Activated T-cell treated with anti-CD3 and anti-CD28 coated beads, Interleukin-2, amount 50 U/mL, for 4 hours (primary cell): ENCODE results near the gene MED22. TPM values are rescaled to one million over a fixed set of nuclear protein-coding genes. Genes with fewer than 3 reads are reported as not detected.

Experiments used
- ATAC-seq, 2 donors: fragments of 200-7000 bp; cut with Tn5 transposase; one replicate each; pipeline ENCODE4 v1.10.0; 2021
- DNase-seq: peaks from one replicate; pipeline ENCODE4 v3.0.0-alpha.2; 2020
- H3K27me3 Mint-ChIP-seq: one replicate; pipeline ENCODE4 v1.8.0; 2021; ENCODE audit warnings: low read depth, mixed read lengths
- H3K36me3 Mint-ChIP-seq: one replicate; pipeline ENCODE4 v1.8.0; 2022; ENCODE audit warnings: mixed read lengths; ENCODE audit not compliant: insufficient read depth
- H3K4me1 Mint-ChIP-seq: one replicate; pipeline ENCODE4 v1.8.0; 2021; ENCODE audit warnings: low read depth, mixed read lengths
- H3K4me3 Mint-ChIP-seq: one replicate; pipeline ENCODE4 v1.8.0; 2021; ENCODE audit warnings: mild to moderate bottlenecking, moderate library complexity, mixed read lengths
- H3K9me3 Mint-ChIP-seq: one replicate; pipeline ENCODE4 v1.8.0; 2021; ENCODE audit warnings: mixed read lengths
- total RNA-seq, 3 donors: library from RNA; stranded (reverse); gene quantifications; one replicate each; pipeline ENCODE4 v1.2.1, GENCODE V29; 2021

The MED22 gene
- total RNA-seq, 3 donors from 2014 or later, result 52.8 to 58.6 (median 55.3) TPM

DNA sequence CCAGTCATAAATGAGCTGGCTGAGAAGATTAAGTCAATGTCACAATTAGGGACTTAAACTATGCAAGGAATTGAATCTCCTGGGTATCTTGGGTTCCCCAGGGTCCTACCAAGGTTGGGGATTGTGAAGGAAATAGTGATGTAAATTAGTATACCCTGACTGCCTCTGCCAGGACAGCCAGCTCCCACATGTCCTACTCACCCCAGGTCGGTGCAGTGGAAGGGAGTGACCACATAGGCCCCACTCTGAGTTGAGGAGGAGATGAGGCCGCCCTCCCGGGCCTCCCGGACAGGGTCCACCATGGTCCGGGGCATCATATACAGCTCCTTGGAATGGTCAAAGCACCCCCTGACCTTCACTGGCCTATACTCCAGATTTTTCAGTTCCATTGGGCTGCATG, 5.6 kb upstream of the MED22 start:
- peaks cover 51% of the 10 kb centered on the region for H3K4me1 Mint-ChIP-seq
- DNase-seq, result no peak
- H3K9me3 Mint-ChIP-seq, result no peaks in the 10 kb centered on the region
- H3K36me3 Mint-ChIP-seq, result peaks cover 47% of the 10 kb centered on the region
- no peak overlapping the region for H3K4me3 Mint-ChIP-seq
- H3K27me3 Mint-ChIP-seq, result no peaks in the 10 kb centered on the region
- ATAC-seq, result no peak

DNA sequence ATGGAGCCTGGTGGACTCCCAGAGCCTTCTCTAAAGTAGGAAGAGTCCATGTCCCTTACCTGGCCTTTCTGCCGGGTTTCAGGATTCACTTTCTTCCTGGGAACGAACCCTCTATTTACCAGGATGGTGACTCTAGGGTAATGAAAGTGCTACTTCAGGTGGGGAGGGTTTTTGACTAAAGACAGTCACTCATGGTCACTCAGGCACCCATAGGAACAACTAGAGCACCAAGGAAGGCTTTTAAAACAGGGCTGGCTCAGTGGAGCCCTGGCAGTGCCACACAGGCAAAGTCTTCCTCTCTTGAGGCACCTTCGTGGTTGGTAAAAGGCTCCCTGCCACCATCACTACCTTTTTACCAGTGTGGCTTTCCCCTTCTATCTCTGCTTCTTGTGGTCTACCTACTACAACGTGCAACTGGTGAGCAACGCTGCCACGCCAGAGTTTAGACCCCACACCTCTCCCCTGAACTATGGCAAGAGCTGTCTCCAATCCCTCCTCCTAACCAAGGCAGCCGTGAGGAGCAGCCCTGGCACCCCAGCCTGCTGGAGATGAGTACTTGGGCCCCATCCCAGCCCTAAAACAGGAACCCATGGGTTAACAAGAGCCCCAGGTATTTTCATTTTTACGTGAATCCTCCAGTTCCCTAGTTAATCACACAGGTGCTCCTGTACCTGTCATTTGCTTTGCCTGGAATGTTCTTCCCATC, 4.9 kb upstream of the MED22 start:
- H3K36me3 Mint-ChIP-seq, result peaks cover 48% of the 10 kb centered on the region
- ATAC-seq (no peak), DNase-seq (no peak)
- no peak overlapping the region for H3K4me3 Mint-ChIP-seq
- no peaks in the 10 kb centered on the region for H3K9me3 Mint-ChIP-seq
- peaks cover 44% of the 10 kb centered on the region for H3K4me1 Mint-ChIP-seq
- H3K27me3 Mint-ChIP-seq, result no peaks in the 10 kb centered on the region

DNA sequence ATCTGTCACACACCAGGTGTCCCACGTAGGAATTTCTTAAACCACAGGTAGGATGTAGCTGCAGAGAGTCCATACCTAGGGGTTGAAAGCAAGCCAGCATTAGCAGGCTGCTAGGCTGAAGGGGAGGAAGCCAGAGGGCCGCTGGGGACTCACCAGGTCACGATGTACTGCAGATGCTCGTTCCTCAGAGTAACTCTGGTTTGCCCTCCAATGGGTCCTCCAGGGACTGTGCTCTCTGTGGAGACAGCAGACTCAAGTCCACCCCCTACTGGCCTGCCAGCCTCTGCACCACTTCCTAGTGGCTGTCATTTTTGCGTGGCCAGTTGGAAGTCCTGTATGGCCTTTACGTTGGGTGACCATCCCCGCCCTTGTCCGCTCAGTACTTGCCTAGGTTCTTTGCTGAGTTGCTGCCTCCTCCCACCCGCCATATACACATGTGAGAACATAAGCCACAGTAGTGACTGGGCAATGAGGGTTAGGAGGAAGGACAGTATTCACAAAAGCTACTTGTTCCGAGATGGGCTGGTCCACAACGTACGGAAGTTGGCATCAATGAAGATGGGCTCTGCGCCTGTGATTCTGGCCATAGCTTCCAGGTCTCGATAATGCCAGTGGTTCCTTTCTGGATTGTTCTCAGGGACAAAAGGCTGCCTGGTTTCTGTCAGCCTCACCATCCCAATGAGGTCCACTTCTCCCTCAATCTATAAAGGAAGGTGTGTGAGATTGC, 4.1 kb upstream of the MED22 start:
- H3K4me1 Mint-ChIP-seq, result peaks cover 40% of the 10 kb centered on the region
- ATAC-seq (no peak), DNase-seq (no peak)
- peak overlapping the region; percentile 8 for H3K4me3 Mint-ChIP-seq
- H3K27me3 Mint-ChIP-seq, result no peaks in the 10 kb centered on the region
- peaks cover 48% of the 10 kb centered on the region for H3K36me3 Mint-ChIP-seq
- H3K9me3 Mint-ChIP-seq, result no peaks in the 10 kb centered on the region

DNA sequence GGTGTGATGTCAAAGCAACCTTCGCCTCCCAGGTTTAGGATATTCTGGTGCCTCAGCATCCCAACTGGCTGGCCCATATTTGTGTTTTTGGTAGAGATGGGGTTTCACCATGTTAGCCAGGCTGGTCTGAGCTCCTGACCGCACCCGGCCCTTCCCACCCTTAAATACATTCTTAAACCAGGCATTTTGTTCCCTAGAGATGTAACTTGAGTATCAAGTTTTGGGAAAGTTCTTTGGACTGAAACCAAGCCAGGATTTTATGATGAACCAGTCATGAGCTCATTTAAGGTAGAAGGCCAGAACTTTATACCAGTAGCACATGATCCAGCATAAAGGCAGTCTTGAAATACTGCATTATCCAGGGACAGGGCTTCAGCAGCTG, 3.6 kb upstream of the MED22 start:
- H3K4me3 Mint-ChIP-seq, result no peak overlapping the region
- H3K9me3 Mint-ChIP-seq, result no peaks in the 10 kb centered on the region
- H3K4me1 Mint-ChIP-seq, result peaks cover 45% of the 10 kb centered on the region
- ATAC-seq (no peak), DNase-seq (no peak)
- H3K27me3 Mint-ChIP-seq, result no peaks in the 10 kb centered on the region
- H3K36me3 Mint-ChIP-seq, result peaks cover 48% of the 10 kb centered on the region

DNA sequence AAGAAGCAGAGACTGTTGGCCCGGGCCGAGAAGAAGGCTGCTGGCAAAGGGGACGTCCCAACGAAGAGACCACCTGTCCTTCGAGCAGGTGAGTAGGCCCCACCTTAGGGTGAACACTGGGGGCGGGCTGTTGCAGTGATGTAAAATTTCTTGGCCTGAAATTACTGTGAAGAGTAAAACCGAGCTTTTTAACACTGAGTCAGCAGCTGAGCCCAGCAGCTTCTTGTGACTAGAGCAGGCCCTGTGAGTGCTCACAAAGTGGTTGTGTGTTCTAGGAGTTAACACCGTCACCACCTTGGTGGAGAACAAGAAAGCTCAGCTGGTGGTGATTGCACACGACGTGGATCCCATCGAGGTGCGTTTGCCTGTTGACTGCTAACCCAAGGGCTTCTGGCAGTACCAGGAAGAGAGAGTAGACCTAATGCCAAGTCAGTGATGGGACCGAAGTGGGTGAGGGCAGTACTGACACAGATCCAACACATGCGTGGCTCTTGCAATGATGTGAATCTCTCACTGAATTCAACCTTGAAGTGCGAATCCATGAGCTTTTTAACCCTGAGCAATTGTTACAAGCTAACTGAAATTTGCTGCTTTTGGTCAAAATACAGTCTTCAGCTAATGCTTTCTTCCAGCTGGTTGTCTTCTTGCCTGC, 2.2 kb upstream of the MED22 start:
- H3K36me3 Mint-ChIP-seq, result peaks cover 52% of the 10 kb centered on the region
- ATAC-seq, result no peak
- no peaks in the 10 kb centered on the region for H3K27me3 Mint-ChIP-seq
- H3K9me3 Mint-ChIP-seq, result no peaks in the 10 kb centered on the region
- H3K4me1 Mint-ChIP-seq, result peaks cover 46% of the 10 kb centered on the region
- H3K4me3 Mint-ChIP-seq, result peak overlapping the region; percentile 99
- DNase-seq, result no peak

DNA sequence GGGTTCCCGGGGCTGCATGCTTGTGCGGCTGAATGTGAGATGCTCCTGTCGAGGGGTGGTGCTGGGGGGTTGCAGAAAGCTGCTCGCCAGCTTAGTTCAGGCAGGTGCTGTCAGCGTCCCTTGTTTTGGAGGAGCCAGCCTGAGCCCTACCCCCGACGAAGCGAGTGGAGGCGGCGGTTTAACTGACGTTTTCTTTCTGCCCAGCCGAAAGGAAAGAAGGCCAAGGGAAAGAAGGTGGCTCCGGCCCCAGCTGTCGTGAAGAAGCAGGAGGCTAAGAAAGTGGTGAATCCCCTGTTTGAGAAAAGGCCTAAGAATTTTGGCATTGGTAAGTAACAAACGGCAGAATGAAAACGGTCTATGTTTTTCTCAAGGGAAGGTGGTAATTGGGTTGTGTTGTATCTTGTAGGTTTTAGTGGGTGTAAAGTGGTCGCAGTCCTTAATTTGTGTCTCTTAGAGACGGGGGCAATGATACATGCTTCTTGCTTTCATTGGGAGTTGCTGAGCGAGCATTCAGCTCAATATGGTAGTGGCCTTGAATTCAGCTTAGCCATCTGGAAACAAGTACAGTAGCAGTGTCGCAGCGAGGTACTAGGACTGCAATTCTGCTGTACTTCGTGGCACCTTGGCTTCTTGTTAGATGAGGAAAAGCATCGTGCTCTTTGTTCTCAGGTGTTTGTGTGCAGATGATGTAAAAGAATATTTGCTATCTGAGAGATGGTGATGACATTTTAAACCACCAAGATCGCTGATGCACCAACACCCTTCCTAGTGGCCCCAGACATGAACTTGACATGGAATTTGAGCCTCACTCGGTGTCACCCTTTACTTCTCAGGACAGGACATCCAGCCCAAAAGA, 1.0 kb upstream of the MED22 start:
- Mint-ChIP-seq H3K9me3 (no peaks in the 10 kb centered on the region), H3K4me3 (peak overlapping the region; percentile 99), H3K36me3 (peaks cover 52% of the 10 kb centered on the region), H3K27me3 (no peaks in the 10 kb centered on the region), H3K4me1 (peaks cover 40% of the 10 kb centered on the region)
- ATAC-seq (no peak), DNase-seq (no peak)

DNA sequence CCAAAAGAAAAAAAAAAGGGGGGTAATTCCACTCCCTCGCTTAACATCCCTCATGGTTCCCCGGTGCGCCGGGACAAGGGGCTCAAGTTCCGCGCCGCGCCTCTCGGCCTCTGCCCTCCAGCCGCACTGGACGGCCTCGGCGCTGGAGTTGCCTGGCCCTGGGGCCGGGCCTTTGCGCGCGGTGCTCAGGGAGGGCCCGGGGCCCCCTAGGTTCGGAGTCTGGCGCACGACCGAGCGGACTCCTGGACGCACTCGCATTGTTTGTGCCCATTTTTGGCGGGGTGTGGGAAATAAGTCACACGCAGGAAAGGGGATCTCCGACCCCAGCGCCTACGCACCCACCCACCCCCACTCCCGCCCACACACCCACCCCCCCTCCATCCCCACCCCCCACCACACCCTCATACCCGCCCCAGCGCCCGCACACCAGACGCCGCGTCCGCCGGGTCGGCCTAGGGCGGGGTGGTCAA, 381 bp downstream of the MED22 start:
- ATAC-seq (peak; percentile 36 to 39), DNase-seq (no peak)
- H3K36me3 Mint-ChIP-seq, result peaks cover 47% of the 10 kb centered on the region
- H3K27me3 Mint-ChIP-seq, result no peaks in the 10 kb centered on the region
- peaks cover 34% of the 10 kb centered on the region for H3K4me1 Mint-ChIP-seq
- no peaks in the 10 kb centered on the region for H3K9me3 Mint-ChIP-seq
- peak overlapping the region; percentile 99 for H3K4me3 Mint-ChIP-seq

DNA sequence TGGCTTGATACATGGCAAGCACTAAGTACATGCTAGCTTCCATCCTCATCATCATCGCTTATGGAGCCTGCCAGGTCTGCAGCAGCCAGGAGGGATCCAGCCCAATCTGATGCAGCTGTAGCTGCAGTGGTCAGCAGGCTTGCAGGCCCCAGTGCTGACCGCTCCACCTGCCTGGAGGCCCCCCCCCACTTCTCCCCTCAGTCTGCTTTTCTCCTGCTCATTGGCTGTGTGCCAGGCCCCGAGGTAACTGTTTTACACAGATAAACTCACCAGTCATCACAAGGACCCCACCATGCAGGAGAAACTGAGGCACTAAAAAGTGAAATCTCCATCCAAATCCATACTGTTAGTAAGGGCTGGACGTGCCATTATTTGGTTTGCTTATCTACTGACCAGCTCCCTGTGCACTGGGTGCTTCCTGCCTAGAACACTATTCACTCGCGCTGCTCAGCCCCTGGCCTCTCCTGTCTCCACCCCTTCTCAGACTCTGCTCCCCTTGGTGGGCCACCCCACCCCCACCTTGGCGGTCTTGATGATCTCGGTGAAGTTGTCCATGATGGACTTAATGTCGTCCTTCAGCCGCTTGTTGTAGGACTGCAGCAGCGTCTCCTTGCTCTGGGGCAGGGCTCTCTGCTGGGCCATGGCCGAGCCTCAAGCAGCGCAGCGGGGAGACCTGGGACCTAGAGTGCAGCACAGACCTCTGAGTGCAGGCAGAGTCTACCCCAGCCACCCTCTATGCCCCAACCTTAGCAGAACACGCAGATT, 1.7 kb downstream of the MED22 start:
- Mint-ChIP-seq H3K9me3 (no peaks in the 10 kb centered on the region), H3K27me3 (no peaks in the 10 kb centered on the region), H3K4me1 (peaks cover 38% of the 10 kb centered on the region), H3K4me3 (peak overlapping the region; percentile 99), H3K36me3 (peaks cover 39% of the 10 kb centered on the region)
- no peak for DNase-seq
- no peak for ATAC-seq

DNA sequence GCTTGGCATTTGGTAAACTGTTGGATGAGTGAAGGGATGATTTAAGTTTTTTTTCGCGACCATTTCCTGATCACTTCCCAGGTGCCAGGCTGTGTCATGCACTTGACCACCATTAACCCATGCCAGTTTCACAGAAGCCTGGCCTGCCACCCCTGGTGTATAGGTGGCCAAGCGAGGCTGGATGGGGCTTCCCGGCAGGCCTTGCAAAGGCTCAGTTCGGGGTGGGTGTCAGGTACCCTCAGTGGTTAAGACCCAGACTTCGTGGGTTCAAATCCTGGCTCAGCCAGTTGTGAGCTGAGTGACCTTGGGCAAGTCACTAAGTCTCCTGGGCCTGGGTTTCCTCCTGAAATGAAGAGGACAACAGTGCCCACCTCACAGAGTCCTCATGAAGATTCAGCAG, 2.3 kb downstream of the MED22 start:
- ATAC-seq (no peak), DNase-seq (no peak)
- H3K27me3 Mint-ChIP-seq, result no peaks in the 10 kb centered on the region
- H3K36me3 Mint-ChIP-seq, result peaks cover 37% of the 10 kb centered on the region
- peaks cover 41% of the 10 kb centered on the region for H3K4me1 Mint-ChIP-seq
- no peaks in the 10 kb centered on the region for H3K9me3 Mint-ChIP-seq
- no peak overlapping the region for H3K4me3 Mint-ChIP-seq

DNA sequence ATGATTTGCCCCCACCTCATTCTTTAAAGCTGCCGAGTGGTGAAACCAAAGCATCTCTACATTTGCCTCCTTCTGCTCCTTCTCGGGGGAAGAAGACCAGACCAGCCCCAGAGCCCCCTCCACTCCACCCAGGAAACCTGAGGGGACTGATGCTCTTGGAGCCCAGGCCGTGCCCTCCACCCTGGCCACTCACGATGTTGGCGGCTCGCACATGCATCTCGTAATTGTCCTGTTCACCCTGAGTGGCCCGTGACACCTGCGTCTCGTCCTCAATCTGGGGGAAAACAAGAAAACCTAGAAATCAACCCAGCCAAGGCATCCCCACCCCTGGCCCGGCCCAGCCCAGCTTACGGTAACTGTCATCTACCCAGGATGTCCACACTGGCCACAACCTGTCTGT, 3.0 kb downstream of the MED22 start:
- Mint-ChIP-seq H3K4me1 (peaks cover 42% of the 10 kb centered on the region), H3K27me3 (no peaks in the 10 kb centered on the region), H3K4me3 (no peak overlapping the region), H3K9me3 (no peaks in the 10 kb centered on the region), H3K36me3 (peaks cover 34% of the 10 kb centered on the region)
- DNase-seq, result no peak
- ATAC-seq, result no peak

DNA sequence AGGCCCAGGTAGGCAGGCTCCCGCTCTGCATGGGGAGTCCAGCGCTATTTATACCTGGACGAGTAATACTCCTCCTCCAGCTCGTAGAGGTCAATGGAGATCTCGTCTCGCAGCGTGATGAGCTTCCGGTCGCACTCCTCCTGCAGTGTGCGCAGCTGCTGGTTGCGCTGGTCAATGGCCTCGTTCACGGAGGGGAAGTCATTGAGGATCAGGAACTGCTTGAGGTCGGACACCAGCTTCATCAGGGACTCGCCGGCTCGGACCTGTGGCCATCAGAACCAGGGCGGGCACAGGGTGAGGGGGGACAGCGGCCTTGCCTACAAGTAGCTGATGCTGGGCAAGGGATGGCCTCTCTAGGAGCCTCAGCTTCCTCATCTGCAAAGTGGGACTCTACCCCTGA, 3.9 kb downstream of the MED22 start:
- Mint-ChIP-seq H3K4me1 (peaks cover 42% of the 10 kb centered on the region), H3K27me3 (no peaks in the 10 kb centered on the region), H3K4me3 (no peak overlapping the region), H3K9me3 (no peaks in the 10 kb centered on the region), H3K36me3 (peaks cover 32% of the 10 kb centered on the region)
- ATAC-seq (no peak), DNase-seq (no peak)

DNA sequence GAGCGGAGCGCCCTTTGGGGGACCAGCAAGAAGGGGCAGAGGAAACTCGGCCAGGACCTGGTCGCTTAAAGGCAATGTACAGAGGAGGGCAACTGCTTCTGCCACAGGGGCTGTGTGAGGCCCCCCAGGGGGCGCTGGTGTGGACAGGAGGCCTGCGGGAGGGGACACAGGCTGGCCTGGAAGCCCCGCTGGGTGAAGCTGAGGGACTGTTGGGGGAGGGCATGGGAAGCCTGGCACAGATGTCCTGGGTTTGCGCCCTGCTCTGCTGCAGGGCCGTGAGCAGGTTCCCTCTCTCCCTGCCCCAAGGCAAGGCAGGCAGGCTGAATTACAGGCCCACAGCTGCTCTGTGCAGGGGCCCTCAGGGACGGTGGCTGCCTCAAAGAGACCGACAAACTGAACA, 5.4 kb downstream of the MED22 start:
- H3K4me3 Mint-ChIP-seq, result no peak overlapping the region
- DNase-seq, result no peak
- peaks cover 40% of the 10 kb centered on the region for H3K4me1 Mint-ChIP-seq
- no peak for ATAC-seq
- peaks cover 26% of the 10 kb centered on the region for H3K36me3 Mint-ChIP-seq
- no peaks in the 10 kb centered on the region for H3K9me3 Mint-ChIP-seq
- no peaks in the 10 kb centered on the region for H3K27me3 Mint-ChIP-seq

DNA sequence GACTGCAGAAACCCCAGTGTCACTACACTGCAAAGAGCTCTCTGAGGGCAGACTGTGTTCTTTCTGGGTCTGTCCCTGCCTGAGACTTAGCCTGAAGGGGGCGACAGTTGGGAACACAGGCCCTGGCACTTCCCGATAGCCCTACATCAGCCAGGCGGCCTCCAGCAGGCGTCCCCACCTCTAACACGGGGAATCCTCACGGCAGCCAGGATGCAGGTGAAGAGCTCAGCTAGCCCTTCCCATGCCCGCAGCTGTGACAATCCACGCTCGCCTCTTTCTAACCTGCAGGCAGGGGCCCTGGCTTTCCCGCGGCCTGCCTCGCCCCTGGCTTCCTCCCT, 5.9 kb downstream of the MED22 start:
- no peak overlapping the region for H3K4me3 Mint-ChIP-seq
- peaks cover 26% of the 10 kb centered on the region for H3K36me3 Mint-ChIP-seq
- no peaks in the 10 kb centered on the region for H3K9me3 Mint-ChIP-seq
- no peaks in the 10 kb centered on the region for H3K27me3 Mint-ChIP-seq
- no peak for ATAC-seq
- no peak for DNase-seq
- H3K4me1 Mint-ChIP-seq, result peaks cover 38% of the 10 kb centered on the region
